GM23338 (cell line): ENCODE data around the gene ETNK1. TPM values are rescaled to one million over a fixed set of nuclear protein-coding genes. Genes with fewer than 3 reads are reported as not detected.
A peak's percentile ranks its signal among the peaks of the same experiment; 100 is the strongest.

ENCODE experiments used
- ATAC-seq: fragments of 200-7000 bp; cut with Tn5 transposase; 3 replicates; pipeline ENCODE4 v1.9.1; 2020
- DNase-seq: peaks from one replicate; pipeline ENCODE4 v3.0.0-alpha.2; 2015; ENCODE audit warnings: low spot score
- H2AFZ ChIP-seq: fragments of 200-600 bp; sonication (generic); 2 replicates; pipeline ENCODE4 v1.8.0; 2016; ENCODE audit warnings: antibody characterized with exemption, mild to moderate bottlenecking, moderate library complexity
- H3F3A ChIP-seq: fragments of 200-600 bp; sonication (generic); replicated peaks from 2 replicates; pipeline ENCODE4 v1.8.0; 2017; ENCODE audit warnings: antibody characterized with exemption, mixed run types, low read depth
- H3K27ac ChIP-seq: fragments of 200-600 bp; sonication (generic); 2 replicates; pipeline ENCODE4 v1.6.1; 2016; ENCODE audit warnings: low read depth
- H3K27me3 ChIP-seq: fragments of 200-600 bp; sonication (generic); 2 replicates; pipeline ENCODE4 v1.8.0; 2016; ENCODE audit warnings: mild to moderate bottlenecking, mixed run types, moderate library complexity; ENCODE audit not compliant: insufficient read depth
- H3K36me3 ChIP-seq: fragments of 200-600 bp; sonication (generic); 2 replicates; pipeline ENCODE4 v1.8.0; 2016; ENCODE audit warnings: mild to moderate bottlenecking; ENCODE audit not compliant: insufficient read depth
- H3K4me1 ChIP-seq: fragments of 200-600 bp; sonication (generic); 2 replicates; pipeline ENCODE4 v1.8.0; 2016; ENCODE audit warnings: mild to moderate bottlenecking, moderate library complexity; ENCODE audit not compliant: insufficient read depth
- H3K4me2 ChIP-seq: fragments of 200-600 bp; sonication (generic); 2 replicates; pipeline ENCODE4 v1.7.1; 2017; ENCODE audit warnings: mixed run types
- H3K4me3 ChIP-seq: fragments of 200-600 bp; sonication (generic); 2 replicates; pipeline ENCODE4 v1.6.1; 2016; ENCODE audit warnings: mixed run types
- H3K79me2 ChIP-seq: fragments of 200-600 bp; sonication (generic); replicated peaks from 2 replicates; pipeline ENCODE4 v1.8.0; 2017; ENCODE audit warnings: mild to moderate bottlenecking; ENCODE audit not compliant: insufficient read depth
- H3K9me2 ChIP-seq: fragments of 200-600 bp; sonication (generic); 2 replicates; pipeline ENCODE4 v1.8.0; 2017; ENCODE audit not compliant: insufficient read depth
- H4K20me1 ChIP-seq: fragments of 200-600 bp; sonication (generic); replicated peaks from 2 replicates; pipeline ENCODE4 v1.8.0; 2017; ENCODE audit warnings: mild to moderate bottlenecking; ENCODE audit not compliant: insufficient read depth
- H3K27ac Mint-ChIP-seq: 2 replicates; pipeline ENCODE4 v1.8.0; 2020; ENCODE audit warnings: inconsistent platforms, mild to moderate bottlenecking, moderate library complexity, mixed read lengths
- H3K27me3 Mint-ChIP-seq: 3 replicates; pipeline ENCODE4 v1.8.0; 2022; ENCODE audit warnings: low read depth, mild to moderate bottlenecking, moderate library complexity, mixed read lengths, inconsistent platforms; ENCODE audit not compliant: insufficient read depth, poor library complexity
- H3K36me3 Mint-ChIP-seq: 3 replicates; pipeline ENCODE4 v1.8.0; 2021; ENCODE audit warnings: low read depth, mild to moderate bottlenecking, inconsistent platforms, moderate library complexity, mixed read lengths
- H3K4me1 Mint-ChIP-seq: 3 replicates; pipeline ENCODE4 v1.8.0; 2020; ENCODE audit warnings: mild to moderate bottlenecking, inconsistent platforms, mixed read lengths
- H3K4me3 Mint-ChIP-seq: 3 replicates; pipeline ENCODE4 v1.8.0; 2021; ENCODE audit warnings: moderate library complexity, mild to moderate bottlenecking, inconsistent platforms, mixed read lengths
- H3K9me3 Mint-ChIP-seq: 3 replicates; pipeline ENCODE4 v1.8.0; 2020; ENCODE audit warnings: moderate library complexity, mild to moderate bottlenecking, inconsistent platforms, mixed read lengths
- CREB1 ChIP-seq: fragments of 250-450 bp; sonication (Bioruptor Pico); IDR thresholded peaks from 2 replicates; pipeline ENCODE4 v1.5.0; 2020; ENCODE audit warnings: low read depth, mild to moderate bottlenecking, moderate library complexity
- EZH2 ChIP-seq: fragments of 200-600 bp; sonication (generic); IDR thresholded peaks from one replicate; pipeline ENCODE4 v1.8.0; 2017; ENCODE audit warnings: antibody characterized with exemption, mild to moderate bottlenecking, low read depth; ENCODE audit not compliant: unreplicated experiment
- JUNB ChIP-seq: IDR thresholded peaks from one replicate; pipeline ENCODE4 v1.6.1; 2016; ENCODE audit warnings: antibody characterized with exemption; ENCODE audit not compliant: unreplicated experiment
- NANOG ChIP-seq: IDR thresholded peaks from 2 replicates; pipeline ENCODE4 v1.6.1; 2016; ENCODE audit warnings: antibody characterized with exemption, borderline replicate concordance
- STAT1 ChIP-seq: IDR thresholded peaks from one replicate; pipeline ENCODE4 v1.6.1; 2016; ENCODE audit warnings: antibody characterized with exemption; ENCODE audit not compliant: unreplicated experiment
- ZNF462 ChIP-seq: fragments of 250-450 bp; sonication (Bioruptor Pico); IDR thresholded peaks from 2 replicates; pipeline ENCODE4 v1.5.0; 2020; ENCODE audit warnings: mild to moderate bottlenecking, moderate library complexity
- polyA plus RNA-seq: library from polyadenylated mRNA; unstranded; fragments of >200 nt; fragmentation: Nextera tagmentation; extraction: Ambion mirVana; gene quantifications from 2 replicates; pipeline ENCODE4 v1.2.1, GENCODE V29; 2016
- total RNA-seq: library from RNA; depleted of rRNA; stranded (reverse); fragments of >200 nt; shearing (Covaris generic); gene quantifications from 2 replicates; pipeline ENCODE4 v1.2.3, GENCODE V29; 2014
- TF ChIP-seq, protein P1 (sequence below): IDR thresholded peaks from one replicate; pipeline ENCODE4 v1.6.1; 2018; ENCODE audit warnings: antibody characterized with exemption; ENCODE audit not compliant: unreplicated experiment

Gene ETNK1
- total and polyA plus RNA-seq, 2 experiments from 2014 or later: 41.9 to 101 TPM

DNA sequence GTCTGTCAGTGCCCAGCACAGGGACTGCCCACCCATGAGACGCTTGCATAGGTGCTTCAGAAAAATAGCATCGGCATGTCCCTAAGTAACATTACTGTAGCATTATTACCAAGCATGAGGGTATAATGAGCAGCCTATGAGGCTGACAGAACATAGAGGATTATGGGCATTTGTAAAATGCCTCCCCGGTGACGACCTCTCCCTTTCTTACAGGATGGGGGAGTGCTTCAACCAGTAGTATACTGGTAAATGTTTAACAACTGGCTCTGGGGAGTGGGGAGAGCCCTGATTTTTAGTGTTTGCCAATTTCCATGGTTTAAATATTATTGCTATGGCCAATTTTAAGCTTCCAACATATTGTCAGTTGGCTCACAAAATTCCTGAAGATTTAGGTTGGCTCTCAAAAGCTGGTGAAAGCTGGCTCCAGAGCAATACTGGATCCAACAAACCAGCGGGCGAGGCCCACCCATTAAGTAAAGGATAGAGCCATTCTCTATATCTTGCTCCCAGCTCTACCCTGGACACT is 104.5 kb downstream of the ETNK1 start:
- Mint-ChIP-seq H3K4me3 (no peak overlapping the region), H3K27me3 (no peaks in the 10 kb centered on the region), H3K4me1 (peaks cover 4% of the 10 kb centered on the region; the same call in 1 of the 3 replicates), H3K36me3 (no peaks in the 10 kb centered on the region), H3K27ac (no peak overlapping the region), H3K9me3 (no peaks in the 10 kb centered on the region)
- Histone ChIP-seq H2AFZ (0 out of 2 replicates have a peak overlapping the region, but pooled peaks have one; percentile 2), H3K27me3 (no peaks in the 10 kb centered on the region), H3K4me3 (no peak overlapping the region), H3K79me2 (no peaks in the 10 kb centered on the region), H3K4me1 (no peaks in the 10 kb centered on the region), H3F3A (no peaks in the 10 kb centered on the region), H3K27ac (no peak overlapping the region), H3K4me2 (no peak overlapping the region), H3K9me2 (no peaks in the 10 kb centered on the region), H3K36me3 (no peaks in the 10 kb centered on the region), H4K20me1 (no peaks in the 10 kb centered on the region)
- no peak for DNase-seq
- TF ChIP-seq, protein P1, sequence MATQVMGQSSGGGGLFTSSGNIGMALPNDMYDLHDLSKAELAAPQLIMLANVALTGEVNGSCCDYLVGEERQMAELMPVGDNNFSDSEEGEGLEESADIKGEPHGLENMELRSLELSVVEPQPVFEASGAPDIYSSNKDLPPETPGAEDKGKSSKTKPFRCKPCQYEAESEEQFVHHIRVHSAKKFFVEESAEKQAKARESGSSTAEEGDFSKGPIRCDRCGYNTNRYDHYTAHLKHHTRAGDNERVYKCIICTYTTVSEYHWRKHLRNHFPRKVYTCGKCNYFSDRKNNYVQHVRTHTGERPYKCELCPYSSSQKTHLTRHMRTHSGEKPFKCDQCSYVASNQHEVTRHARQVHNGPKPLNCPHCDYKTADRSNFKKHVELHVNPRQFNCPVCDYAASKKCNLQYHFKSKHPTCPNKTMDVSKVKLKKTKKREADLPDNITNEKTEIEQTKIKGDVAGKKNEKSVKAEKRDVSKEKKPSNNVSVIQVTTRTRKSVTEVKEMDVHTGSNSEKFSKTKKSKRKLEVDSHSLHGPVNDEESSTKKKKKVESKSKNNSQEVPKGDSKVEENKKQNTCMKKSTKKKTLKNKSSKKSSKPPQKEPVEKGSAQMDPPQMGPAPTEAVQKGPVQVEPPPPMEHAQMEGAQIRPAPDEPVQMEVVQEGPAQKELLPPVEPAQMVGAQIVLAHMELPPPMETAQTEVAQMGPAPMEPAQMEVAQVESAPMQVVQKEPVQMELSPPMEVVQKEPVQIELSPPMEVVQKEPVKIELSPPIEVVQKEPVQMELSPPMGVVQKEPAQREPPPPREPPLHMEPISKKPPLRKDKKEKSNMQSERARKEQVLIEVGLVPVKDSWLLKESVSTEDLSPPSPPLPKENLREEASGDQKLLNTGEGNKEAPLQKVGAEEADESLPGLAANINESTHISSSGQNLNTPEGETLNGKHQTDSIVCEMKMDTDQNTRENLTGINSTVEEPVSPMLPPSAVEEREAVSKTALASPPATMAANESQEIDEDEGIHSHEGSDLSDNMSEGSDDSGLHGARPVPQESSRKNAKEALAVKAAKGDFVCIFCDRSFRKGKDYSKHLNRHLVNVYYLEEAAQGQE: no peak
- TF ChIP-seq NANOG (no peak), EZH2 (no peak)
- no peak for ATAC-seq

GRCh38 chr12:22729957-22730443 is 105.0 kb downstream of the ETNK1 start:
- Mint-ChIP-seq H3K4me1 (peaks cover 4% of the 10 kb centered on the region; the same call in 1 of the 3 replicates), H3K4me3 (no peak overlapping the region), H3K27me3 (no peaks in the 10 kb centered on the region), H3K27ac (no peak overlapping the region), H3K36me3 (no peaks in the 10 kb centered on the region), H3K9me3 (no peaks in the 10 kb centered on the region)
- H3K36me3 ChIP-seq: no peaks in the 10 kb centered on the region
- no peaks in the 10 kb centered on the region for H4K20me1 ChIP-seq
- H3K4me3 ChIP-seq: no peak overlapping the region
- H3K4me1 ChIP-seq: no peaks in the 10 kb centered on the region
- ATAC-seq (no peak), DNase-seq (no peak)
- H3K4me2 ChIP-seq: no peak overlapping the region
- no peaks in the 10 kb centered on the region for H3K9me2 ChIP-seq
- no peaks in the 10 kb centered on the region for H3K79me2 ChIP-seq
- H2AFZ ChIP-seq: no peak overlapping the region
- no peak overlapping the region for H3K27ac ChIP-seq
- no peaks in the 10 kb centered on the region for H3K27me3 ChIP-seq
- H3F3A ChIP-seq: no peaks in the 10 kb centered on the region
- no peak for TF ChIP-seq STAT1
- no peak for TF ChIP-seq CREB1 (CRISPR knock-in tag)
- TF ChIP-seq NANOG: no peak
- TF ChIP-seq, protein P1: no peak
- no peak for TF ChIP-seq EZH2
- no peak for TF ChIP-seq JUNB
- TF ChIP-seq ZNF462 (CRISPR knock-in tag): no peak
